Kidney (tissue), 14 donors: ENCODE measurements around the gene MKNK1. TPM values are rescaled to one million over a fixed set of nuclear protein-coding genes. Genes with fewer than 3 reads are reported as not detected.

Experiments
- DNase-seq, 5 donors: peaks; one replicate each; pipeline ENCODE4 v3.0.0-alpha.2; 2013 to 2020
- FAIRE-seq: peaks from 2 replicates; lab custom pipeline; 2012; peaks lifted over from hg19 to GRCh38; lab: Jason Lieb, UNC
- H3K27ac ChIP-seq, 2 donors: one replicate each; pipeline ENCODE4 v1.7.0; 2013; ENCODE audit warnings: low read depth in 2 of 2, low read length in 2 of 2, inconsistent platforms in 1 of 2
- H3K27me3 ChIP-seq: one replicate; pipeline ENCODE4 v1.7.1; 2013; ENCODE audit warnings: low read length, inconsistent platforms; ENCODE audit not compliant: control insufficient read depth, insufficient read depth
- H3K36me3 ChIP-seq, 3 donors: one replicate each; pipeline versions ENCODE4 v1.7.0 to v1.7.1; 2013; ENCODE audit warnings: low read length in 3 of 3, control low read depth in 1 of 3, inconsistent platforms in 1 of 3; ENCODE audit not compliant: insufficient read depth in 3 of 3, control insufficient read depth in 2 of 3
- H3K4me1 ChIP-seq, 3 donors: one replicate each; pipeline versions ENCODE4 v1.7.0 to v1.7.1; 2013; ENCODE audit warnings: low read length in 3 of 3, inconsistent platforms in 1 of 3, low read depth in 1 of 3; ENCODE audit not compliant: control insufficient read depth in 2 of 3, insufficient read depth in 2 of 3
- H3K4me3 ChIP-seq, 3 donors: one replicate each; pipeline versions ENCODE4 v1.7.0 to v1.8.1; 2013; ENCODE audit warnings: low read length in 3 of 3, control low read depth in 1 of 3, inconsistent platforms in 1 of 3
- H3K9ac ChIP-seq, 3 donors: one replicate each; pipeline versions ENCODE4 v1.7.0 to v1.7.1; 2013; ENCODE audit warnings: low read length in 3 of 3, control low read depth in 1 of 3, inconsistent platforms in 1 of 3
- H3K9me3 ChIP-seq, 3 donors: one replicate each; pipeline versions ENCODE4 v1.7.0 to v1.7.1; 2013; ENCODE audit warnings: low read length in 3 of 3, control low read depth in 1 of 3, inconsistent platforms in 1 of 3; ENCODE audit not compliant: control insufficient read depth in 2 of 3, insufficient read depth in 1 of 3
- intact Hi-C: fragments of 100-400 bp; cut with DNase I; formaldehyde crosslinking; loops from one replicate; pipeline ENCODE4 v1.11.1; 2022
- polyA plus RNA-seq: library from polyadenylated mRNA; stranded (reverse); fragments of 350-450 nt; fragmentation: Illumina TruSeq; extraction: RNeasy Lipid Tissue Mini Kit (QIAGEN cat#74804); gene quantifications from one replicate; pipeline ENCODE4 v1.2.3, GENCODE V29; 2014; ENCODE audit warnings: low read depth, low replicate concordance; ENCODE audit not compliant: insufficient read depth
- total RNA-seq: library from RNA; stranded (reverse); fragmentation: NEBNext Ultra II Directional; extraction: Animal tissue kit (Norgen Biotek cat#: 25700); gene quantifications from one replicate; pipeline ENCODE4 v1.2.1, GENCODE V29; 2021
- TF ChIP-seq, protein P1 (sequence below): IDR thresholded peaks from 3 replicates; pipeline ENCODE4 v1.5.1; 2012; ENCODE audit warnings: mild to moderate bottlenecking, moderate library complexity, borderline replicate concordance; ENCODE audit not compliant: insufficient read depth; ENCODE audit errors: extremely low read depth
- donor health status: control.
- donor health status: control.
- donor health status: control.
- donor health status: control.
- donor health status: control.
- donor health status: DM: yes; HTN: yes; CAD: no.
- donor health status: Normal renal cell carcinoma (clear cell type).

MKNK1 gene
- total and polyA plus RNA-seq, 2 donors from 2014 or later: 17.5 to 49.7 TPM

DNA sequence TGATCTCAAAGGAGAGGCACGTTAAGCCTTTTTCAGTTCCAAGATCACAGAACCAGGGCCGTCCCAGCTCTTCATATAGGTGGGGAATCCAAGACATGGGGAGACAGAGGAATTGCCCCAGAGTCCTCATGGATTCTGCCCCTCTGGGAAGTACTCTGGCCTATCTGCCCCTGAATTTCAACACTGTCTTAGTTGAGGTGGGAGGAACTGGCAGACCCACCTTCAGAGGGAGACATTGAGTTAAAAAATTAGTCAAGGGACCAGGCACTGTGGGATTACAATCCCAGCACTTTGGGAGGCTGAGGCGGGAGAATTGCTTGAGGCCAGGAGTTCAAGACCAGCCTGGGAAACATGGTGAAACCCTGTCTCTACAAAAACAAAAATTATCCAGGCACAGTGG lies 50.6 kb downstream of the MKNK1 start:
- Histone ChIP-seq H3K4me3 (no peak overlapping the region), H3K36me3 (no peaks in the 10 kb centered on the region), H3K9me3 (no peaks in the 10 kb centered on the region), H3K27me3 (no peaks in the 10 kb centered on the region), H3K9ac (no peak overlapping the region), H3K4me1 (no peaks in the 10 kb centered on the region), H3K27ac (no peak overlapping the region)
- intact Hi-C loops: no loop called here
- DNase-seq: no peak
- FAIRE-seq: no peak
- TF ChIP-seq, protein P1, sequence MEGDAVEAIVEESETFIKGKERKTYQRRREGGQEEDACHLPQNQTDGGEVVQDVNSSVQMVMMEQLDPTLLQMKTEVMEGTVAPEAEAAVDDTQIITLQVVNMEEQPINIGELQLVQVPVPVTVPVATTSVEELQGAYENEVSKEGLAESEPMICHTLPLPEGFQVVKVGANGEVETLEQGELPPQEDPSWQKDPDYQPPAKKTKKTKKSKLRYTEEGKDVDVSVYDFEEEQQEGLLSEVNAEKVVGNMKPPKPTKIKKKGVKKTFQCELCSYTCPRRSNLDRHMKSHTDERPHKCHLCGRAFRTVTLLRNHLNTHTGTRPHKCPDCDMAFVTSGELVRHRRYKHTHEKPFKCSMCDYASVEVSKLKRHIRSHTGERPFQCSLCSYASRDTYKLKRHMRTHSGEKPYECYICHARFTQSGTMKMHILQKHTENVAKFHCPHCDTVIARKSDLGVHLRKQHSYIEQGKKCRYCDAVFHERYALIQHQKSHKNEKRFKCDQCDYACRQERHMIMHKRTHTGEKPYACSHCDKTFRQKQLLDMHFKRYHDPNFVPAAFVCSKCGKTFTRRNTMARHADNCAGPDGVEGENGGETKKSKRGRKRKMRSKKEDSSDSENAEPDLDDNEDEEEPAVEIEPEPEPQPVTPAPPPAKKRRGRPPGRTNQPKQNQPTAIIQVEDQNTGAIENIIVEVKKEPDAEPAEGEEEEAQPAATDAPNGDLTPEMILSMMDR: no peak

DNA sequence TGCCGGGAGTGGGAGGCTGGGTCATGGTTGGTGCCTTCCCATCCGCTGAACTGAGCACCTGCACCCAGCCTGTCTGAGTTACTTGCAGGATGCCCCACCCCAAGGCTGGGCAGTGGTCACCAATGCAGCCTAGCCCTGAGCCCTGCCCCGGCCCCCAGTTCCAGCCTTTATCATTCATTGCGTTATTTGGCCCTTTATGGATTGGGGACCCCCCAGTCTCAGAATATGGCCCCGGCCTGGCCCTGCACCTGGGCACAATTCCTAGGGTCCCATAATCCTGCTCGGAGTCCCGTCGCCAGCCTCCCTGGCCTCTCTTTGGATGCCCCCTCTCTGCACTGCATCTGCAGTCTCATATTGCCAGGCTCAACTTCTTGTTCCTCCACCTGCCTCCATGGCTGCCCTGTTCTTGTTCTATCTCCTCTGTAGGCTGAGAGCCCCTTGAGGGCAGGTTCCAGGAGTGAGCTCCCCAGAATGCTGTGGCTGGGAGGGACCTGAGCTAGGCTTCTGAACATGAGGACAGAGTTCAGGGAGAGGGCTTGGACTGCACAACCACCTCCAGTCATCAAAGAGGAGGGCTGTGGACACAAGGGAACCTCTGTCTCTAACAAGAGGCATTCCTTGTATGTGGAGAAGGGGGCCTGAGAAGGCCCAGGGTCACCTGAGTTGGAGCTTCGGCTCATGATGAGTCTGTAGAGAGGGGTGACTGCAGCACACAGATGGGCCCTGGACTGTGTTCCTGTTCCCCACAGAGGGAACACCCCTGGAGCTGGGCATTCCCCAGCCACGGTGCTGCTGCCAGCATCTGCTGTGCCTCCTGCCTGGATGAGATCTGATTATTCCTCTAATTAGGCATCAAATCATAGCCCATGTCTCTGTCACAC lies 51.5 kb downstream of the MKNK1 start:
- intact Hi-C loops: no loop called here
- Histone ChIP-seq H3K4me1 (no peaks in the 10 kb centered on the region), H3K9ac (no peak overlapping the region), H3K9me3 (no peaks in the 10 kb centered on the region), H3K36me3 (no peaks in the 10 kb centered on the region), H3K4me3 (no peak overlapping the region), H3K27ac (no peak overlapping the region), H3K27me3 (no peaks in the 10 kb centered on the region)
- TF ChIP-seq, protein P1: no peak
- FAIRE-seq (no peak), DNase-seq (peak in 1 of 5 donors; percentile 37)

DNA sequence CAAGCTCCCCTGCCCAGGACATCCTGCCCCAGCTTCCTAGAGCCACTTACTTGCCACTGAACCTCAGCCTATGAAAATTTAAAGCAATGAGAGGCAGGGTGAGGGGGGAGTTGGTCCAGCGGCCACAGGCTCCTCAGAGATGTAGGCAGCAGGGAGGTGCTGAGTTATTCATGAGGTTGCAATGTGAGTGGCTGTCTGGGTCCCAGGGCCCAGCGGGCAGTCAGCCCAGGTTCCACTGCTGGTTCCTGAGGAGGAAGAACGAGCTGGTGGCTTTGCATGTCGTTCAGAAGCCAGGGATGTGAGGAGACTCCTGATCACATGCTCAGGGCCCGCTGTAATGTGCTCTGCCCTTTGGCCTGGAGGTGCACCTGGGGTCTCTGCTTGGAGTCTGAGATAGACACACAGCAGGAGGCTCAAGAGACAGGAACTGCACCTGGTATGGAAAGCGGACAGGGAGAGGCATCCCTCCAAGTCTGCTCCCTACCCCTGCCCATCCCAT lies 52.4 kb downstream of the MKNK1 start, which contains the start of gene KNCN:
Gene KNCN, minus strand, starts transcription at position 51 of the 499 bp plus-strand sequence. CDS start 432 bp downstream, outside the sequence.
- intact Hi-C loops: no loop called here
- DNase-seq: no peak
- H3K27ac ChIP-seq: no peak within 1 kb of the TSS
- H3K9ac ChIP-seq: no peak within 1 kb of the TSS
- H3K27me3 ChIP-seq: no peaks in the 10 kb centered on the region
- H3K4me3 ChIP-seq: no peak within 1 kb of the TSS
- no peaks in the 10 kb centered on the region for H3K4me1 ChIP-seq
- FAIRE-seq: no peak
- no peaks in the 10 kb centered on the region for H3K36me3 ChIP-seq
- TF ChIP-seq, protein P1: no peak
- no peaks in the 10 kb centered on the region for H3K9me3 ChIP-seq
